Neural crest cell (in vitro differentiated cells): Measurements from ENCODE around the gene DIP2C. TPM values are rescaled to one million over a fixed set of nuclear protein-coding genes. Genes with fewer than 3 reads are reported as not detected.

ENCODE experiments used
- DNase-seq: peaks from one replicate; pipeline ENCODE4 v3.0.0; 2021; ENCODE audit warnings: low read depth, mixed read lengths, low spot score
- H3K27ac Mint-ChIP-seq: one replicate; pipeline ENCODE4 v1.8.0; 2021; ENCODE audit warnings: mild to moderate bottlenecking, mixed read lengths; ENCODE audit not compliant: unreplicated experiment
- H3K27me3 Mint-ChIP-seq: 2 replicates; pipeline ENCODE4 v1.8.0; 2021; ENCODE audit warnings: low read depth, mild to moderate bottlenecking, mixed read lengths
- H3K36me3 Mint-ChIP-seq: 2 replicates; pipeline ENCODE4 v1.8.0; 2021; ENCODE audit warnings: low read depth, mild to moderate bottlenecking, mixed read lengths
- H3K4me1 Mint-ChIP-seq: 2 replicates; pipeline ENCODE4 v1.8.0; 2021; ENCODE audit warnings: mixed read lengths
- H3K4me3 Mint-ChIP-seq: one replicate; pipeline ENCODE4 v1.8.0; 2021; ENCODE audit warnings: mild to moderate bottlenecking, mixed read lengths
- H3K9me3 Mint-ChIP-seq: 2 replicates; pipeline ENCODE4 v1.8.0; 2021; ENCODE audit warnings: mixed read lengths
- CTCF ChIP-seq: fragments of 200-600 bp; sonication (generic); conservative IDR thresholded peaks from 2 replicates; pipeline ENCODE4 v1.5.0; 2021; ENCODE audit warnings: antibody characterized with exemption, mild to moderate bottlenecking
- total RNA-seq: library from RNA; stranded (reverse); gene quantifications from 2 replicates; pipeline ENCODE4 v1.2.1, GENCODE V29; 2021

Gene DIP2C
- total RNA-seq, 1 donor from 2014 or later: 21.7 TPM

- no peak for TF ChIP-seq CTCF
- peaks cover 40% of the 10 kb centered on the region for H3K4me1 Mint-ChIP-seq
- H3K9me3 Mint-ChIP-seq: no peaks in the 10 kb centered on the region
- H3K4me3 Mint-ChIP-seq: no peak overlapping the region
- H3K27me3 Mint-ChIP-seq: no peaks in the 10 kb centered on the region
- no peak overlapping the region for H3K27ac Mint-ChIP-seq
- DNase-seq: no peak
- H3K36me3 Mint-ChIP-seq: peaks cover 12% of the 10 kb centered on the region
These were observed 118.8 kb downstream of the DIP2C start for GRCh38 chr10:570628-571163.

GRCh38 chr10:569961-570627, 119.4 kb downstream of the DIP2C start:
- no peak for TF ChIP-seq CTCF
- Mint-ChIP-seq H3K4me1 (peaks cover 40% of the 10 kb centered on the region), H3K27me3 (no peaks in the 10 kb centered on the region), H3K36me3 (peaks cover 19% of the 10 kb centered on the region), H3K27ac (no peak overlapping the region), H3K9me3 (peaks cover 2% of the 10 kb centered on the region), H3K4me3 (no peak overlapping the region)
- no peak for DNase-seq

- Mint-ChIP-seq H3K27ac (no peak overlapping the region), H3K4me3 (no peak overlapping the region), H3K4me1 (peaks cover 33% of the 10 kb centered on the region), H3K9me3 (peaks cover 9% of the 10 kb centered on the region), H3K27me3 (no peaks in the 10 kb centered on the region), H3K36me3 (peaks cover 31% of the 10 kb centered on the region)
- no peak for DNase-seq
- no peak for TF ChIP-seq CTCF
These were observed 120.6 kb downstream of the DIP2C start for GRCh38 chr10:568848-569247.

GRCh38 chr10:567869-568268, 121.6 kb downstream of the DIP2C start:
- TF ChIP-seq CTCF: no peak
- H3K27me3 Mint-ChIP-seq: no peaks in the 10 kb centered on the region
- peaks cover 24% of the 10 kb centered on the region for H3K4me1 Mint-ChIP-seq
- no peak overlapping the region for H3K4me3 Mint-ChIP-seq
- H3K27ac Mint-ChIP-seq: no peak overlapping the region
- DNase-seq: no peak
- peaks cover 39% of the 10 kb centered on the region for H3K36me3 Mint-ChIP-seq
- peaks cover 12% of the 10 kb centered on the region for H3K9me3 Mint-ChIP-seq

GRCh38 chr10:566241-566885, 123.1 kb downstream of the DIP2C start:
- peaks cover 39% of the 10 kb centered on the region for H3K36me3 Mint-ChIP-seq
- peaks cover 18% of the 10 kb centered on the region for H3K4me1 Mint-ChIP-seq
- peaks cover 12% of the 10 kb centered on the region for H3K9me3 Mint-ChIP-seq
- no peak overlapping the region for H3K4me3 Mint-ChIP-seq
- TF ChIP-seq CTCF: no peak
- H3K27ac Mint-ChIP-seq: no peak overlapping the region
- no peaks in the 10 kb centered on the region for H3K27me3 Mint-ChIP-seq
- DNase-seq: no peak
